ENCODE results near the gene CAMLG. TPM values are rescaled to one million over a fixed set of nuclear protein-coding genes. Genes with fewer than 3 reads are reported as not detected.
"Not testable (repeated sequence)": the region's sequence is repeated elsewhere in the genome, so short reads cannot be mapped to it uniquely, and the experiment has no call there.

The CAMLG gene
- total RNA-seq, 1 experiment from 2014 or later: 29.3 TPM

DNA sequence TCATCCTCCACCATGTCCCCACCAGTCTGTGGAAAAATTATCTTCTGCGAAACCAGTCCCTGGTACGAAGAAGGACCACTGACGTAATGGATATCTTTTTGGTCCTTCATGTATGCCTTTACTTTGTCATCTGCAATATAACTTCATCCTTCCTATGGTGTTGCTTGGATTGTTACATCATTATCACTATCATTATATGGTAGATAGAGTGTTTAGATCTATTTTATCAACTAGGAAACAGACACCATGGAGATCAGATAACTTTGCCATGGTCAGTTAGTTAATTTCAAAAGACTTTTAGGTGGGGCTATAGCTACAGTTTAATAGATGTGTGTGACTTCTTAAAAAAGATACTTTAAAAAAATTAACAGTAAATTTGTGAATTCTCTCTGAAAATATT is 23.8 kb upstream of the CAMLG start:
- TF ChIP-seq POLR2AphosphoS5 (IDR thresholded peaks at IDR 0.05; ENCODE audit: low read depth, low read length) (no peak), YY1 (IDR thresholded peaks at IDR 0.05; ENCODE audit: extremely low read depth, insufficient replicate concordance, low read depth, low read length) (no peak), EZH2phosphoT487 (IDR thresholded peaks at IDR 0.05; ENCODE audit: borderline replicate concordance) (no peak), ELF1 (IDR thresholded peaks at IDR 0.05; ENCODE audit: borderline replicate concordance, low read depth) (no peak), POLR2A (IDR thresholded peaks at IDR 0.05; ENCODE audit: borderline replicate concordance, extremely low read depth, insufficient read depth, insufficient read length) (no peak), EGR1 (IDR thresholded peaks at IDR 0.05; ENCODE audit: low read depth) (no peak), ZNF274 (IDR thresholded peaks at IDR 0.05; ENCODE audit: low read depth, low read length) (no peak), RAD21 (IDR thresholded peaks at IDR 0.05; ENCODE audit: low read depth) (no peak), SP1 (IDR thresholded peaks at IDR 0.05; ENCODE audit: low read depth) (no peak), CEBPB (IDR thresholded peaks at IDR 0.05; ENCODE audit: low read depth) (no peak)
- TF ChIP-seq, protein P1, sequence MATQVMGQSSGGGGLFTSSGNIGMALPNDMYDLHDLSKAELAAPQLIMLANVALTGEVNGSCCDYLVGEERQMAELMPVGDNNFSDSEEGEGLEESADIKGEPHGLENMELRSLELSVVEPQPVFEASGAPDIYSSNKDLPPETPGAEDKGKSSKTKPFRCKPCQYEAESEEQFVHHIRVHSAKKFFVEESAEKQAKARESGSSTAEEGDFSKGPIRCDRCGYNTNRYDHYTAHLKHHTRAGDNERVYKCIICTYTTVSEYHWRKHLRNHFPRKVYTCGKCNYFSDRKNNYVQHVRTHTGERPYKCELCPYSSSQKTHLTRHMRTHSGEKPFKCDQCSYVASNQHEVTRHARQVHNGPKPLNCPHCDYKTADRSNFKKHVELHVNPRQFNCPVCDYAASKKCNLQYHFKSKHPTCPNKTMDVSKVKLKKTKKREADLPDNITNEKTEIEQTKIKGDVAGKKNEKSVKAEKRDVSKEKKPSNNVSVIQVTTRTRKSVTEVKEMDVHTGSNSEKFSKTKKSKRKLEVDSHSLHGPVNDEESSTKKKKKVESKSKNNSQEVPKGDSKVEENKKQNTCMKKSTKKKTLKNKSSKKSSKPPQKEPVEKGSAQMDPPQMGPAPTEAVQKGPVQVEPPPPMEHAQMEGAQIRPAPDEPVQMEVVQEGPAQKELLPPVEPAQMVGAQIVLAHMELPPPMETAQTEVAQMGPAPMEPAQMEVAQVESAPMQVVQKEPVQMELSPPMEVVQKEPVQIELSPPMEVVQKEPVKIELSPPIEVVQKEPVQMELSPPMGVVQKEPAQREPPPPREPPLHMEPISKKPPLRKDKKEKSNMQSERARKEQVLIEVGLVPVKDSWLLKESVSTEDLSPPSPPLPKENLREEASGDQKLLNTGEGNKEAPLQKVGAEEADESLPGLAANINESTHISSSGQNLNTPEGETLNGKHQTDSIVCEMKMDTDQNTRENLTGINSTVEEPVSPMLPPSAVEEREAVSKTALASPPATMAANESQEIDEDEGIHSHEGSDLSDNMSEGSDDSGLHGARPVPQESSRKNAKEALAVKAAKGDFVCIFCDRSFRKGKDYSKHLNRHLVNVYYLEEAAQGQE (IDR thresholded peaks at IDR 0.05; ENCODE audit: low read depth): no peak
- TF ChIP-seq, protein P2, sequence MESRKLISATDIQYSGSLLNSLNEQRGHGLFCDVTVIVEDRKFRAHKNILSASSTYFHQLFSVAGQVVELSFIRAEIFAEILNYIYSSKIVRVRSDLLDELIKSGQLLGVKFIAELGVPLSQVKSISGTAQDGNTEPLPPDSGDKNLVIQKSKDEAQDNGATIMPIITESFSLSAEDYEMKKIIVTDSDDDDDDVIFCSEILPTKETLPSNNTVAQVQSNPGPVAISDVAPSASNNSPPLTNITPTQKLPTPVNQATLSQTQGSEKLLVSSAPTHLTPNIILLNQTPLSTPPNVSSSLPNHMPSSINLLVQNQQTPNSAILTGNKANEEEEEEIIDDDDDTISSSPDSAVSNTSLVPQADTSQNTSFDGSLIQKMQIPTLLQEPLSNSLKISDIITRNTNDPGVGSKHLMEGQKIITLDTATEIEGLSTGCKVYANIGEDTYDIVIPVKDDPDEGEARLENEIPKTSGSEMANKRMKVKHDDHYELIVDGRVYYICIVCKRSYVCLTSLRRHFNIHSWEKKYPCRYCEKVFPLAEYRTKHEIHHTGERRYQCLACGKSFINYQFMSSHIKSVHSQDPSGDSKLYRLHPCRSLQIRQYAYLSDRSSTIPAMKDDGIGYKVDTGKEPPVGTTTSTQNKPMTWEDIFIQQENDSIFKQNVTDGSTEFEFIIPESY (IDR thresholded peaks at IDR 0.05; ENCODE audit: extremely low read depth, insufficient replicate concordance, low read length): no peak

DNA sequence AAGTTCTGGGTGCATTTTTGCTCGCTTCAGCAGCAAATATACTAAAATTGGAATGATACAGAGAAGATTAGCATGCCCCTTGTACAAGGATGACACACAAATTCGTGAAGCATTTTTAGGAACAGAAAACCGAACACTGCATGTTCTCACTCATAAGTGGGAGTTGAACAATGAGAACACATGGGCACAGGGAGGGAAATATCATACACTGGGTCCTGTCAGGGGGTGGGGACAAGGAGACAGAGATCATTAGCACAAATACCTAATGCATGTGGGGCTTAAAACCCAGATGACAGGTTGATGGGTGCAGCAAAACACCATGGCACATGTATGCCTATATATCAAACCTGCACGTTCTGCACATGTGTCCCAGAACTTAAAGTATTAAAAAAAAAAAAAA is 22.9 kb upstream of the CAMLG start:
- H3K27ac ChIP-seq (ENCODE audit: low read depth, low read length); H3K9me2 ChIP-seq (ENCODE audit: insufficient read depth); H3K4me3 ChIP-seq (replicated peaks in 1 of 2; ENCODE audit: low read depth in 1 of 2, low read length in 2 of 2); POLR2A ChIA-PET; H3K79me2 ChIP-seq (ENCODE audit: insufficient read depth, low read length); H3K27me3 ChIP-seq (ENCODE audit: insufficient read depth, low read length); H3K9ac ChIP-seq (ENCODE audit: low read length); H3K4me2 ChIP-seq (ENCODE audit: low read length); CTCF ChIA-PET; DNase-seq (ENCODE audit: low read depth, low spot score); H3K9me3 ChIP-seq (ENCODE audit: control insufficient read depth in 1 of 2, insufficient read depth in 1 of 2, low read depth in 1 of 2, low read length in 2 of 2); RAD21 ChIA-PET (ENCODE audit: low non-redundant PET in 1 of 2, low total read pairs in 2 of 2, uncharacterized antibody in 2 of 2, unreplicated experiment in 2 of 2); H3K4me1 ChIP-seq (ENCODE audit: control insufficient read depth in 1 of 2, insufficient read depth in 2 of 2, low read length in 2 of 2); ATAC-seq; H4K20me1 ChIP-seq (ENCODE audit: insufficient read depth); BruUV-seq (replicated peaks); H2AFZ ChIP-seq (ENCODE audit: low read depth, low read length, poor library complexity, severe bottlenecking): not testable (repeated sequence)
- intact Hi-C loops (cut with micrococcal nuclease): loop anchor here (10.0 kb wide), 1 partner anchor 51 kb away; no protein-coding TSS in a partner anchor
- H3K36me3 ChIP-seq (ENCODE audit: control insufficient read depth in 1 of 2, insufficient read depth in 2 of 2, low read length in 2 of 2): peaks cover 15% of the 10 kb centered on the region in 2 experiments; a peak in 3 of 4 replicates

More for the DNA sequence above, 23.8 kb upstream of the CAMLG start:
- no peak overlapping the region for H2AFZ ChIP-seq (ENCODE audit: low read depth, low read length, poor library complexity, severe bottlenecking)
- no peak overlapping the region for H3K9ac ChIP-seq (ENCODE audit: low read length)
- no peaks in the 10 kb centered on the region for H3K79me2 ChIP-seq (ENCODE audit: insufficient read depth, low read length)
- H4K20me1 ChIP-seq (ENCODE audit: insufficient read depth): no peaks in the 10 kb centered on the region
- H3K4me1 ChIP-seq (ENCODE audit: control insufficient read depth in 1 of 2, insufficient read depth in 2 of 2, low read length in 2 of 2): peaks cover 3 to 4% of the 10 kb centered on the region in 2 experiments; a peak in 2 of 4 replicates
- no peak for ATAC-seq
- H3K9me3 ChIP-seq (ENCODE audit: control insufficient read depth in 1 of 2, insufficient read depth in 1 of 2, low read depth in 1 of 2, low read length in 2 of 2): no peaks in the 10 kb centered on the region
- no peak overlapping the region for H3K4me3 ChIP-seq (replicated peaks in 1 of 2; ENCODE audit: low read depth in 1 of 2, low read length in 2 of 2)
- H3K27me3 ChIP-seq (ENCODE audit: insufficient read depth, low read length): no peaks in the 10 kb centered on the region
- RAD21 ChIA-PET (ENCODE audit: low non-redundant PET in 1 of 2, low total read pairs in 2 of 2, uncharacterized antibody in 2 of 2, unreplicated experiment in 2 of 2): no interaction called here
- intact Hi-C loops (cut with micrococcal nuclease): loop anchor here (10.0 kb wide), 1 partner anchor 50 kb away; no protein-coding TSS in a partner anchor
- H3K27ac ChIP-seq (ENCODE audit: low read depth, low read length): no peak overlapping the region
- H3K36me3 ChIP-seq (ENCODE audit: control insufficient read depth in 1 of 2, insufficient read depth in 2 of 2, low read length in 2 of 2): peaks cover 13 to 17% of the 10 kb centered on the region in 2 experiments; a peak in 3 of 4 replicates
- H3K4me2 ChIP-seq (ENCODE audit: low read length): no peak overlapping the region
- BruUV-seq (replicated peaks): no TSS peak
- no peak for DNase-seq (ENCODE audit: low read depth, low spot score)
- POLR2A ChIA-PET: no interaction called here
- no peaks in the 10 kb centered on the region for H3K9me2 ChIP-seq (ENCODE audit: insufficient read depth)
- CTCF ChIA-PET: no interaction called here

Data from HCT116 (cell line).